A549 (cell line): ENCODE results near the gene VARS2. TPM values are rescaled to one million over a fixed set of nuclear protein-coding genes. Genes with fewer than 3 reads are reported as not detected.
"Not testable (repeated sequence)": the region's sequence is repeated elsewhere in the genome, so short reads cannot be mapped to it uniquely, and the experiment has no call there.

Source experiments
- ATAC-seq, 2 experiments: fragments of 200-7000 bp in 1 of 2; fragments of >200 bp in 1 of 2; cut with Nextera tagmentation in 1 of 2; cut with Tn5 transposase in 1 of 2; 3 replicates each; pipeline versions ENCODE4 v1.8.0 to v1.9.1; 2018 to 2020; ENCODE audit warnings: mild to moderate bottlenecking in 1 of 2, moderate library complexity in 1 of 2
- CTCF ChIA-PET: fragments of 300-600 bp; sonication (Branson Sonifier 250); formaldehyde crosslinking; extraction: SDS; loops from one replicate; lab custom pipeline; 2021; ENCODE audit warnings: antibody characterized with exemption, inconsistent platforms; lab: Yijun Ruan, JAX
- POLR2A ChIA-PET: fragments of 350-600 bp; formaldehyde crosslinking; extraction: SDS; loops from one replicate; lab custom pipeline; 2021; ENCODE audit warnings: antibody characterized with exemption, inconsistent platforms; lab: Yijun Ruan, JAX
- DNase-seq, 2 experiments: peaks; one replicate each; pipeline versions ENCODE4 v3.0.0 to v3.0.0-alpha.2; 2011 to 2016; ENCODE audit warnings: low read depth in 1 of 2, low spot score in 1 of 2
- FAIRE-seq: peaks from 2 replicates; lab custom pipeline; 2011; peaks lifted over from hg19 to GRCh38; lab: Jason Lieb, UNC
- H3K27ac ChIP-seq, 2 experiments: fragments of >200 bp; sonication (Bioruptor Twin); formaldehyde crosslinking; 3 replicates each; pipeline ENCODE4 v1.5.1; 2016 to 2017
- H3K4me1 ChIP-seq: fragments of >200 bp; sonication (Bioruptor Twin); formaldehyde crosslinking; 3 replicates; pipeline ENCODE4 v1.6.1; 2016
- H3K4me2 ChIP-seq: fragments of >200 bp; sonication (Bioruptor Twin); formaldehyde crosslinking; 3 replicates; pipeline ENCODE4 v1.6.1; 2016
- H3K4me3 ChIP-seq: fragments of >200 bp; sonication (Bioruptor Twin); formaldehyde crosslinking; 3 replicates; pipeline ENCODE4 v1.5.1; 2016
- H3K9me3 ChIP-seq: fragments of >200 bp; sonication (Bioruptor Twin); formaldehyde crosslinking; 3 replicates; pipeline ENCODE4 v1.6.1; 2016
- BHLHE40 ChIP-seq: IDR thresholded peaks from 2 replicates; pipeline ENCODE4 v1.6.1; 2012; ENCODE audit warnings: low read depth, low read length, inconsistent platforms
- CEBPB ChIP-seq, 2 experiments: fragments of >200 bp in 1 of 2; sonication (Bioruptor Twin) in 1 of 2; formaldehyde crosslinking in 1 of 2; IDR thresholded peaks; 2 replicates each; pipeline ENCODE4 v1.6.1; 2012 to 2016
- EP300 ChIP-seq, 2 experiments: fragments of >200 bp; sonication (Bioruptor Twin); formaldehyde crosslinking; IDR thresholded peaks; 2 replicates in 1 of 2; 3 replicates in 1 of 2; pipeline ENCODE4 v1.6.1; 2016 to 2017
- FOSL2 ChIP-seq, 2 experiments: fragments of 450-650 bp in 1 of 2; fragments of >200 bp in 1 of 2; sonication (Bioruptor Twin) in 1 of 2; formaldehyde crosslinking; IDR thresholded peaks; 2 replicates each; pipeline versions ENCODE4 v1.5.0 to v1.6.1; 2016 to 2020; ENCODE audit warnings: mild to moderate bottlenecking in 1 of 2, moderate library complexity in 1 of 2
- HDAC2 ChIP-seq: fragments of 200-600 bp; sonication (generic); IDR thresholded peaks from 2 replicates; pipeline ENCODE4 v1.6.1; 2016
- HEYL ChIP-seq: fragments of 250-450 bp; sonication (Bioruptor Pico); IDR thresholded peaks from 2 replicates; pipeline ENCODE4 v1.8.0; 2021; ENCODE audit warnings: mild to moderate bottlenecking, moderate library complexity
- MAZ ChIP-seq: fragments of 150-350 bp; IDR thresholded peaks from 2 replicates; pipeline ENCODE4 v1.6.1; 2014; ENCODE audit warnings: antibody characterized with exemption, low read depth, low read length, borderline replicate concordance
- MYC ChIP-seq: IDR thresholded peaks from 2 replicates; pipeline ENCODE4 v1.6.1; 2012; ENCODE audit warnings: mild to moderate bottlenecking, inconsistent platforms, low read length, improper control_type of control experiment, borderline replicate concordance
- NR3C1 ChIP-seq: fragments of >200 bp; sonication (Bioruptor Twin); formaldehyde crosslinking; IDR thresholded peaks from 3 replicates; pipeline ENCODE4 v1.6.1; 2017
- PHF8 ChIP-seq: fragments of 200-600 bp; sonication (generic); IDR thresholded peaks from 2 replicates; pipeline ENCODE4 v1.6.1; 2016; ENCODE audit warnings: low read depth, mild to moderate bottlenecking, antibody characterized with exemption, moderate library complexity, borderline replicate concordance
- POLR2A ChIP-seq: IDR thresholded peaks from 2 replicates; pipeline ENCODE4 v1.6.1; 2012; ENCODE audit warnings: mild to moderate bottlenecking, low read length
- RAD21 ChIP-seq, 2 experiments: fragments of >200 bp in 1 of 2; sonication (Bioruptor Twin) in 1 of 2; formaldehyde crosslinking in 1 of 2; IDR thresholded peaks in 1 of 2; conservative IDR thresholded peaks in 1 of 2; 2 replicates in 1 of 2; 3 replicates in 1 of 2; pipeline ENCODE4 v1.6.1; 2012 to 2018; ENCODE audit warnings: inconsistent platforms in 1 of 2
- RARB ChIP-seq: fragments of 250-450 bp; sonication (Bioruptor Pico); IDR thresholded peaks from 2 replicates; pipeline ENCODE4 v1.8.0; 2021; ENCODE audit warnings: mild to moderate bottlenecking, moderate library complexity
- RCOR1 ChIP-seq: fragments of 150-350 bp; IDR thresholded peaks from 2 replicates; pipeline ENCODE4 v1.6.1; 2014; ENCODE audit warnings: antibody characterized with exemption, low read length, low read depth
- SMC3 ChIP-seq: fragments of >200 bp; sonication (Bioruptor Twin); formaldehyde crosslinking; IDR thresholded peaks from 3 replicates; pipeline ENCODE4 v1.6.1; 2018; ENCODE audit warnings: inconsistent platforms
- TP53 ChIP-seq: fragments of 250-450 bp; sonication (Bioruptor Pico); IDR thresholded peaks from 2 replicates; pipeline ENCODE4 v1.5.0; 2021; ENCODE audit warnings: mild to moderate bottlenecking, moderate library complexity
- WGBS: methylation state at CpG from one replicate; pipeline ENCODE4 v1.1.6; 2017; ENCODE audit errors: missing lambda C conversion rate; 5-methylcytosine and 5-hydroxymethylcytosine counted together
- polyA plus RNA-seq, 4 experiments: library from polyadenylated mRNA; depleted of rRNA in 3 of 4; stranded (reverse); fragments of >200 nt; fragmentation: RNase III in 1 of 4; extraction: RNeasy Plus Mini Kit Qiagen cat#74134 plus additional on column Dnase treatment in 1 of 4; gene quantifications; 2 replicates in 3 of 4; 3 replicates in 1 of 4; pipeline ENCODE4 v1.2.3, GENCODE V29; 2011 to 2017
- TF ChIP-seq, protein P1 (sequence below): fragments of 250-450 bp; sonication (Bioruptor Pico); IDR thresholded peaks from 2 replicates; pipeline ENCODE4 v1.5.0; 2021; ENCODE audit warnings: mild to moderate bottlenecking, moderate library complexity, borderline replicate concordance

Gene VARS2
- polyA plus RNA-seq, 2 of the 4 experiments (the other 2 are of a cell fraction): 15.0 to 15.5 TPM

DNA sequence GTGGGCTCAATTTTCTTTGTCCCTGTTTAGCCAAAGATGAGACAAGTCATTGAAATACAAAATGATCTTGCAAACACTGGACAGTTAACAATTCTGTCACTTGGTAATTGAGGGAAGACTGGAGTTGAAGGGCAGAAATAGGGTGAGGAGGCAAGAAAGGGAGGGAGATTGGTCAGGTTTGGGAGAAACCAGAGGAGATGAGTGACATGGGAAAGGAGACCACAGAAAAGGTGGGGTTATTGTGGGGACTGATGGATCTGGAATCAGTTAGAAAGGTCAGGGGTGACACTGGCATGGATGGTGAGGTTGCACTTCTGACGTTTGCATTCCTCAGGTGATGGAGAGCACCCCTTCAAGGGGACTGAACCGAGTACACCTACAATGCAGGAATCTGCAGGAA is 5.3 kb upstream of the VARS2 start:
- no peak for TF ChIP-seq CEBPB (IDR thresholded peaks at IDR 0.05)
- TF ChIP-seq POLR2A: no peak
- TF ChIP-seq MAZ: no peak
- TF ChIP-seq RAD21 (conservative IDR thresholded peaks at IDR 0.05 in 1 of 2, IDR thresholded peaks at IDR 0.05 in 1 of 2): no peak
- no peak for TF ChIP-seq PHF8
- no peak for TF ChIP-seq EP300 (IDR thresholded peaks at IDR 0.05)
- peak overlapping the region; percentile 84 to 85 for H3K27ac ChIP-seq
- DNase-seq: no peak
- FAIRE-seq: no peak
- H3K4me1 ChIP-seq: peaks cover 14% of the 10 kb centered on the region; the same call in 2 of the 3 replicates
- ATAC-seq: no peak
- ChIA-PET POLR2A (no interaction called here), CTCF (interaction anchor here (1.4 to 4.0 kb wide), 3 partner anchors 7 to 161 kb away, joined by 3 to 21 read pairs (median 11); no protein-coding TSS in a partner anchor)
- H3K9me3 ChIP-seq: no peaks in the 10 kb centered on the region
- H3K4me2 ChIP-seq: peak overlapping the region; percentile 91
- H3K4me3 ChIP-seq: peak overlapping the region; percentile 94
- WGBS: 17% methylated on average over 2 of the region's 2 CpGs

DNA sequence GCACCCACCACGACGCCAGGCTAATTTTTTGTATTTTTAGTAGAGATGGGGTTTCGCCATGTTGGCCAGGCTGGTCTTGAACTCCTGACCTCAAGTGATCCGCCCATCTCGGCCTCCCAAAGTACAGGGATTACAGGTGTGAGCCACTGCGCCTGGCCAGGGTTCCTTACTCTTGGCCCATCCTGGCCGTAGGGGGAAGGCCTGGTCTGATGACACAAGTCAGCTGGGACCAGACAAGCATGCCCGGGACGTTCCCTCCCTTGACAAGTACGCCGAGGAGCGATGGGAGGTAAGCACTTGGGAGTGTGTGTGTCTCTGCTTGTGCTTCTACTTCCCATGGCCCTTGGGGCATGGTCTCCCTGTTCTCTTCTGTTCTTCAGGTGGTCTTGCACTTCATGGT is 3.6 kb upstream of the VARS2 start:
- H3K4me1 ChIP-seq: peaks cover 24% of the 10 kb centered on the region
- CTCF ChIA-PET: interaction anchor here (0.7 to 4.0 kb wide), 7 partner anchors 13 to 169 kb away, joined by 3 to 21 read pairs (median 4); partner anchors contain the start of gene DDR1

DNA sequence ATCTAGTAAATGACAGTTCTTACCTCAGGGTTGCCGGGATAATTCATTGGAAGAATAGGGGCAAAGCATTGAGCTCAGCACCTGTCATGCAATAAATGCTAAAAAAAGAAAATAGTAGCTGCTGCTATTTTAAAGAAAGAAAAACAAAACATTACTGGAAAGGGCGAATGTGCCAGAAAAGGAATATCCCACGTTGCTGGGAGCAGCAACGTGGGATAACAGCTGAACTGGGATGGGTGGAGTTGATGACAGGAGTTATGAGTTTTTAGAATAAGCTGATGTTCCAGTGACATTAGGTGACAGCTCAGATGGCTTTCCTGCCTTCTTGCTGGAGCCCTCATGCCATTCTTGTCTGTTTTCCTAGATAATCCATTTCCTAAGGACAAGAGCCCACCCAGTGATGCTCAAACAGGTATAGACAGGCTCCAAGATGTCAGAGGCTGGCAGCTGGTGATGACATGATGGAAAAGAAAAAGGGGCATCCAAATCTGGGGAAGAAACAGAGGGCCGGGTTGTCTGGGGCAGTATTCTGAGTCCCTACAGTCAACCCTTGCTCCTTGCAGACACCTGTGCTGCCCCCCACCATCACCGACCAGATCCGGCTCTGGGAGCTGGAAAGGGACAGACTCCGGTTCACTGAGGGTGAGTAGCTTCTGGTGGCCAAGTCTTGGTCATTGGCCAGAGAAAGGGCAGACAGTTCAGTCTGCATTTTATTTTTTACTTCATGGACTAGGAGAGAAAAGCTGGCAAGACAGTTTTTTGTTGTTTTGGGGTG is 1.1 kb upstream of the VARS2 start:
- Histone ChIP-seq H3K27ac (peak overlapping the region in 1 of 2 experiments; percentile 97; a peak in 1 of 6 replicates), H3K4me1 (peaks cover 25% of the 10 kb centered on the region), H3K4me3 (no peak overlapping the region), H3K9me3 (no peaks in the 10 kb centered on the region), H3K4me2 (no peak overlapping the region; the same call in 2 of the 3 replicates)
- FAIRE-seq: no peak
- TF ChIP-seq MYC: no peak
- no peak for TF ChIP-seq RARB (CRISPR knock-in tag)
- no peak for TF ChIP-seq NR3C1
- no peak for TF ChIP-seq FOSL2 (IDR thresholded peaks at IDR 0.05)
- no peak for TF ChIP-seq FOSL2 (CRISPR knock-in tag; IDR thresholded peaks at IDR 0.05)
- TF ChIP-seq SMC3: no peak
- TF ChIP-seq HEYL (CRISPR knock-in tag): no peak
- TF ChIP-seq TP53 (CRISPR knock-in tag): no peak
- POLR2A ChIA-PET: interaction anchor here (0.8 to 1.8 kb wide), 5 partner anchors 29 to 168 kb away, joined by 3 to 10 read pairs (median 6); partner anchors contain the start of gene IER3
- 86% methylated on average over 7 of the region's 8 CpGs for WGBS
- no peak for ATAC-seq
- CTCF ChIA-PET: interaction anchor here (0.7 to 8.1 kb wide), 23 partner anchors 9 to 234 kb away, joined by 3 to 143 read pairs (median 5); partner anchors contain the start of gene PSORS1C1
- no peak for DNase-seq

More for the DNA sequence above, 3.6 kb upstream of the VARS2 start:
- POLR2A ChIA-PET, H3K27ac ChIP-seq, H3K9me3 ChIP-seq, H3K4me3 ChIP-seq, DNase-seq, H3K4me2 ChIP-seq, ATAC-seq, FAIRE-seq: not testable (repeated sequence)
- WGBS: 93% methylated on average over 6 of the region's 12 CpGs

DNA sequence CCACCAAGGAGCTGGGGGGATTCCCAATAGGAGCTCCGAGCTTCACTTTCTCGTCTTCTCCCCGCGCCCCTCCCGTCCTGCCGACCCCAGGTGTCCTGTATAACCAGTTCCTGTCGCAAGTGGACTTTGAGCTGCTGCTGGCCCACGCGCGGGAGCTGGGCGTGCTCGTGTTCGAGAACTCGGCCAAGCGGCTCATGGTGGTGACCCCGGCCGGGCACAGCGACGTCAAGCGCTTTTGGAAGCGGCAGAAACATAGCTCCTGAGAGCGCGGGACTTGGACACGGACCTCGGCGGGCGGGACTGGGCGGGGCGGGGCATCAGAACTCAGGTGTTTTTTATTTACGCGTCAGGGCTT is 340 bp upstream of the VARS2 start:
- peak overlapping the region; percentile 98 for H3K4me2 ChIP-seq
- H3K27ac ChIP-seq: peak overlapping the region; percentile 97
- no peak for FAIRE-seq
- 46% methylated on average over 15 of the region's 31 CpGs for WGBS
- H3K9me3 ChIP-seq: no peaks in the 10 kb centered on the region
- DNase-seq: no peak
- ChIA-PET CTCF (interaction anchor here (0.7 to 8.1 kb wide), 32 partner anchors 9 to 235 kb away, joined by 3 to 143 read pairs (median 6); partner anchors contain the start of genes MUCL3 and PSORS1C1), POLR2A (interaction anchor here (0.8 to 1.8 kb wide), 6 partner anchors 30 to 169 kb away, joined by 3 to 10 read pairs (median 5); partner anchors contain the start of gene IER3)
- TF ChIP-seq BHLHE40: no peak
- no peak for TF ChIP-seq RAD21 (conservative IDR thresholded peaks at IDR 0.05 in 1 of 2, IDR thresholded peaks at IDR 0.05 in 1 of 2)
- TF ChIP-seq HDAC2: no peak
- TF ChIP-seq, protein P1, sequence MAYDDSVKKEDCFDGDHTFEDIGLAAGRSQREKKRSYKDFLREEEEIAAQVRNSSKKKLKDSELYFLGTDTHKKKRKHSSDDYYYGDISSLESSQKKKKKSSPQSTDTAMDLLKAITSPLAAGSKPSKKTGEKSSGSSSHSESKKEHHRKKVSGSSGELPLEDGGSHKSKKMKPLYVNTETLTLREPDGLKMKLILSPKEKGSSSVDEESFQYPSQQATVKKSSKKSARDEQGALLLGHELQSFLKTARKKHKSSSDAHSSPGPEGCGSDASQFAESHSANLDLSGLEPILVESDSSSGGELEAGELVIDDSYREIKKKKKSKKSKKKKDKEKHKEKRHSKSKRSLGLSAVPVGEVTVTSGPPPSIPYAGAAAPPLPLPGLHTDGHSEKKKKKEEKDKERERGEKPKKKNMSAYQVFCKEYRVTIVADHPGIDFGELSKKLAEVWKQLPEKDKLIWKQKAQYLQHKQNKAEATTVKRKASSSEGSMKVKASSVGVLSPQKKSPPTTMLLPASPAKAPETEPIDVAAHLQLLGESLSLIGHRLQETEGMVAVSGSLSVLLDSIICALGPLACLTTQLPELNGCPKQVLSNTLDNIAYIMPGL (CRISPR knock-in tag): no peak
- no peak for TF ChIP-seq RCOR1
- peak; percentile 48 to 54; a peak in 5 of 6 replicates for ATAC-seq
- peak overlapping the region; percentile 60 for H3K4me3 ChIP-seq
- H3K4me1 ChIP-seq: peaks cover 24% of the 10 kb centered on the region
